DMS114 treated with DMSO at 0.1 percent for 48 hours (cell line): Measurements from ENCODE around the gene ADCY4.
"Not testable (repeated sequence)": the region's sequence is repeated elsewhere in the genome, so short reads cannot be mapped to it uniquely, and the experiment has no call there.

ENCODE experiments used
- DNase-seq: peaks from one replicate; lab custom pipeline; 2025; ENCODE audit not compliant: unreplicated experiment; lab: John Stamatoyannopoulos, UW

ADCY4 gene

DNA sequence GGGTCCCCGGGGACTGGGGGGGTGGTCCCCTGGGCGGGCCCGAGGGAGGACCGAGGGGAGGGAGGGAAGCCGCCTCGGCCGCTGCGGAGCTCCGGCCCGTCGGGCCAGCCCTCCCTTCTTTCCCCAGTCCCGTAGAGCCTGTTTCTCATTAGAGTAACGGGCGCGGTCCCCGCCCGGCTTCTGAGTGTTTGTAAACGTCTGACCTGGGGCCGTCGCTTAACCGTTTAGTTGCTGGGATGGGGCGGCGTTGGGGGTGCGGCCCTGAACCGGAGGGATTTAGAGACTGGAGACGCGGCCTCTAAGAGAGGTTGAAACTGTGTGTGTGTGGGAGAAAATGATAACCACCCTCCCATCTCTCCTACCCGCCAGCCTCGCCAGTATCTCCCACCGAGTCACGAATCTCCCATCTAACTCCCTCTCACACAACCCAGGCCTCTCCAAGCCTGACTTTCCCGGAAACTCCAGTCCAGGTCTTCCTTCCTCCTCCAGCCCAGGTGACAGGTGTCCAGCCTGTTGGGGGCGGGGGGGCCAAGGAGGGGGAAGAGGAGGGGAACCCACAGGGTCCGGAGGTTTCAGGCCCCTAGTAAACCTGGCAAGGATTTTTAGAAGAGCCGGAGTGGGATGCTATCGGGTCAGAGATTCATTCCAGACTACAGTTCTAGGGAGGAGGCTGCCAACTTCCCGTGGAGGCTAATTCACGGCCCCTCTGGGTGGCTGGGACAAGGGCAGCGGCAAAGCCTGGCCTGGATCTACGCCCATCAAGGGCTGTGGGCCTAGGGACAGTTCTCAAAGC, 32.0 kb upstream of the ADCY4 start:
- peak; percentile 66 for DNase-seq

GRCh38 chr14:24366413-24366720, 31.5 kb upstream of the ADCY4 start:
- DNase-seq, result no peak

DNA sequence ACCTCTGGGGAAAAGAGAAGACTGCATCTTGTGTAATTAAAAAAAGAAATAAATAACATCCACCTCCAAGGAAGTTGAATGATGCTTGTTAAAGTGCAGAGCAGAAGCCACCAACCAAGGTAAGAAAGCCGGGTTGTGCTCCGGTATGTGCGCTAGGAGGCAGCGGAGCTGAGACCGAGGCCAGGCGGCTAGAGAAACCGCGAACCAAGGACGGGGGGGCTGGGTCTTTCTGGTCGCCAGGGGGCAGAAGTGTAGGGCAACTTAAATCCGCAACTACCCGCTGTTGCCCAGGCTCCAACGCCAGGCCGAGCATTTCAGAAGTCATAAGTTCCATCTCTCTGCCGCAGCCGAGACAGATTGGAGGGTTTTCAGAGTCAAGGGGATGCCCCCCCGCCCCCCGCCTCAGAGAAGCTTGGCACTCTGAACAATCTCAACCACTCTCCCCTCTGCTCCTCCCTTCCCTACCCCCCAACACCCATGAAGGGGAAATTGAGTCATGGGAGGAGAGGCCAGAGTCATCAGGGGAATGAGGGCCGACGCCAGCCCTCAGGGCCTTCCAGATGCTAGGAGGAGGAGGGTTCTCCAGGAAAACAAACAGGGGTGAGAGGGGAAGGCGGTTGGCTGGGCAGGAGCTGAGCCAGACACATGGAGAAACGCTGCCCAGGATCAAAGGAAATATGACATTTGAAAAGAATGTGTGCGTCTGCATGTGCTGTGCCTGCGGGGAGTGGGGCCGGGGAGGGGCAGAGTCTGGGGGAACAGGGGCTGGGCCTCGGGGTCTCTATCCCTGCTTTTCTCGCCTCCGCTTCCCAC, 30.9 kb upstream of the ADCY4 start:
- peak; percentile 67 for DNase-seq

DNA sequence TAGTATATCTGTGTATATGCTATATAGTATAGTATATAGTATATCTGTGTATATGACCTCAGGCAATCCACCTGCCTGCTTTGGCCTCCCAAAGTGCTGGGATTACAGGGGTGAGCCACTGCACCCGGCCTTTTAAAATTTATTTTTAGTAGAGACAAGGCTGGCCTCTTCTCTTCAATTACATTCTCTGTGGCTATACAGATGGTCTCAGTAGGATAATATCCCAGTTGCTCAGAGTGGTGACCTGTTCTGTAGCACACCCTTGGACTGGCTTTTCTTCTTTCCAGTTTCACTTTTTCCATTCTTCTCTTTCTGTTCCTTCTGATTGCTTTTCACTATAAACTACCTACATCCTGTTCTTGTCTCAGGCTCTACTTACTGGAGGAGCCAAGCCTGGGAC, 30.0 kb upstream of the ADCY4 start:
- no peak for DNase-seq

- no peak for DNase-seq
Observed at GRCh38 chr14:24363401-24363800, 28.5 kb upstream of the ADCY4 start.

GRCh38 chr14:24362241-24362960, 27.5 kb upstream of the ADCY4 start:
- DNase-seq, result no peak

DNA sequence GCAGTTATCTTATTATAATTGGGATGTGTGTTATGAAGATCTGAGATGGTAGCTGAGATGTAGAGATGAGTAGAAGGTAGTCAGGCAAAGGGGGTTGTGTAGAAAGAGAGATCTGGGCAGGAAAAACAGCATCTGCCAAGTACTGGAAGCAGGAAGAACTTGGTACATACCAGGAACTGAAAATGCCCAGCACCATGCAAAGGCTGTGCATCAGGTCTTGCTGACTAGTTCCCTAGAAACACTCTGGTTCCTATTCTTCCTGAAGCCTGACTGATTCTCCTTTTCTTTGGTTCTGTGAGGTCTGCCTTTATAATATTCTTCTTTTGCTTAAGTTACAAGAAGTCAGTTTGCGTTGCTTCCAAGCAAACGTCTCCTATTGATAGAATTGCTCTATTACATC, 26.5 kb upstream of the ADCY4 start:
- no peak for DNase-seq

DNA sequence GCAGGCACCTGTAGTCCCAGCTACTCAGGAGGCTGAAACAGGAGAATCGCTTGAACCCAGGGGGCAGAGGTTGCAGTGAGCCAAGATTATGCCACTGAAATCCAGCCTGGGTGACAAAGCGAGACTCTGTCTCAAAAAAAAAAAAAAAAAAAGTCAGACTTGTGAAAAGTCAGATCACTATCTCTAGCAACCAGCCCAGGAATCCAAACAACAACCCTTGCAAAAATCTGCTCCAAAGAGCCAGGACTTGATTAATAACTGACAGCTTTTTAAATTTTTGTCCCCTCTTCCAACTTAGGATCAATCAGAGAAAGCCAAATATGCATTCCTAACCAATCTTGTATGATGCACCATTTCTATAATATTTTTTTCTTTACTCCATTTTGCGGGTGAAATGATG, 25.4 kb upstream of the ADCY4 start:
- no peak for DNase-seq

DNA sequence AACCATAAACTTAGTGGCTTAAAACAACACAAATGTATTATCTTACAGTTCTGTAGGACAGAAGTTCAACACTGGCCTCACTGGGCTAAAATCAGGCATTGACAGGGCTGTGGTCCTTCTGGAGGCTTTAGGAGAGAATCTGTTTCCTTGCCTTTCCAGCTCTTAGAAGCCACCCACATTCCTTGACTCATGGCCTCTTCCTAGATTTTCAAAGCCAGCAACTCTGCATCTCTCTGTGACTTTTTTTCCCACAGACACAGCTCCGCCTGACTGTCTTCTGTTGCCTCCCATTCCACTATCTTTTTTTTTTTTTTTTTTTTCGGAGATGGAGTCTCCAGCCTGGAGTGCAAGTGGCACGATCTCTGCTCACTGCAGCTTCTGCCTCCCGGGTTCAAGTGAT, 21.3 kb upstream of the ADCY4 start:
- DNase-seq, result no peak

- DNase-seq, result no peak
Observed at GRCh38 chr14:24355009-24355408, 20.1 kb upstream of the ADCY4 start.

GRCh38 chr14:24354482-24354825, 19.6 kb upstream of the ADCY4 start:
- not testable (repeated sequence) for DNase-seq

DNA sequence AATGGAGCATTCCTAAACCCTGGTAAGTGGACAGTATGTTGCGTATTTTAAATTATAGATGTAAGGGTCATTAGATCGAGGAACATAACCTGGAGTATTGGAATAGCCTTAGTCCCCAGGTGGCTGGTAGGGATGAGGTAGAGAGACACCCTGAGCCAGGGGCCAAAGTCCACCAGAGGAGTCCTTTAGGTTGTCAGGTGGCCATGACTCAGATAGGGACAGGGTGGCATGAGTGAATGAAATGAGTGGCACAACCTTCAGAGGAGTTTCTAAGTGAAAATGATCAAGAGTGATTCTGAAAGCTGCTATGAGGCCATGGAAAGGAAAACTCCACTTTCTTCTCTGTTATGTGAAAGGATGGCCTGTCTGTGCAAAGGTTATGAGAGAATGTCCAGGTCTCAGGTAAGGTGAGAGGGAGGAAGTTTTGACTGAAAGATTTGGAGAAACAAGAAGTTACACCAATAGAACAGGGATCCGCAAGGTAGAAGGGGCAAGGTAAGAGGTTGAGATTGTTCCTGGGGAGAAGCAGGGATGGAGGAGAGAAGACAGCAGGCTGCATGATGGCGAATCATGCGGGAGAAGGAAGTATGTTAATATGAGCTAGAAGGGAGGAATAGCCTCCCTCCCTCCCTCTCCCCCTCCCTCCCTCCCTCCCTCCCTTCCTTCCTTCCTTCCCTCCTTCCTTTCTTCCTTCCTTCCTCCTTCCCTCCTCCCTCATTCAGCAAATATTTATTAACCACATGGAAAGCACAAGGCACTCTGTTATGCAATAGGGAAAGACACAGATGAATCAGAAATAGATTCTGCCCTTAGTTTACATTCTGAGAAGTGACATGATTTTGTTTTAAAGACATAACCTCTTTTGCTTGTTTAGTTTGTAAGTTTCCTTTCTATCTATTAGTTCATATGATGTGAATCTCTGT, 18.9 kb upstream of the ADCY4 start:
- no peak for DNase-seq

- DNase-seq, result no peak
Observed at GRCh38 chr14:24351517-24351916, 16.6 kb upstream of the ADCY4 start.

DNA sequence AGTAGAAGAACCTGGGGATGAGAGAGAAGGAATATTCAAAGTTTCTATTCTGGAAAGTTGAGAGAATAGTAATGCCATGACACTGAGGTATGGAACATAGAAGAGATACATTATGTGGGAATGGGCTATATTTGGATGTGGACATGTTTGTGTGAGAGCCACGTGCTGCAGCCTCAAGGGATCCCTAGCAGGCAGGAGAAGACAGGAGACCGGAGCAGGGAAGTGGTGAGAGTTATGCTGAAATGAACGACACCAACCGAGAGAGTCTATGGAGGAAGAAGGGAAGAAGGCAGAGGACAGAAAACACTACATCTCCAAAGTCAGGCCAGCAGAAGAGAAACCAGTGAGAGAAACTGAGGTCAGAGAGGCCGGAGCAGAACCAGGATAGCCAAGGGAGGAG, 14.9 kb upstream of the ADCY4 start:
- DNase-seq, result no peak

DNA sequence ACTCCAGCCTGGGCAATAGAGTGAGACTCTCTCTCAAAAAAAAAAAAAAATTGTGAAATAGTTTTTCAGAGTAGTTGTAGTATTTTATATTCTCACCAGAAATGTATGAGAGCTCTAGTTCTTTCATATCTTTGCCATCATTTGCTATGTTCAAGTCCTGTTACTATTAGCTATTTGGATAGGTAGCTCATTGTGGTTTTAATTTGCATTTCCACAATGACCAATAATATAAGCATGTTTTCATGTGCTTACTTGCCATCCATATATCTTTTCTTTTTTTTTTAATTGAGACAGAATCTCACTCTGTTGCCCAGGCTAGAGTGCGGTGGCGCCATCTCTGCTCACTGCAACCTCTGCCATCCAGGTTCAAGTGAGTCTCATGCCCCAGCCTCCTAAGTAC, 13.3 kb upstream of the ADCY4 start:
- no peak for DNase-seq

DNA sequence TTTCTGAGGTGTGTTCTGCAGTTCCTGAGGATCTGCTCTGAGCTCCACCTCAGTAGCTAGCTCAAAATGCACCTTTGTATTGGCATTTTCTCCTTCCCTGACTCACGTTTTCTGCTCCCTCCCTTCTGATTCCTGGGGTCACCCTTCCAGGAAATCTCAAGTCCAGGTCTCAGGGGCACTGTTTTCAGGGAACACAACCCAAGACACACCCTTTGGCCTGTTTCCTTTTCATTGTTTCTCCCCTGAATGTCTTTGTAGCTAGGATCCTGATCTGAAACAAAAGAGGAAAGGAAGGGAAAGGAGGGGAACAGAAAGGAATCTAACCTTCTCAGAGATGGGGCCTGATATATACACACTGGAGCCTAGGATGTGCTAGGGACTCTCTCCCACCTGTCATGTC, 12.3 kb upstream of the ADCY4 start:
- no peak for DNase-seq

DNA sequence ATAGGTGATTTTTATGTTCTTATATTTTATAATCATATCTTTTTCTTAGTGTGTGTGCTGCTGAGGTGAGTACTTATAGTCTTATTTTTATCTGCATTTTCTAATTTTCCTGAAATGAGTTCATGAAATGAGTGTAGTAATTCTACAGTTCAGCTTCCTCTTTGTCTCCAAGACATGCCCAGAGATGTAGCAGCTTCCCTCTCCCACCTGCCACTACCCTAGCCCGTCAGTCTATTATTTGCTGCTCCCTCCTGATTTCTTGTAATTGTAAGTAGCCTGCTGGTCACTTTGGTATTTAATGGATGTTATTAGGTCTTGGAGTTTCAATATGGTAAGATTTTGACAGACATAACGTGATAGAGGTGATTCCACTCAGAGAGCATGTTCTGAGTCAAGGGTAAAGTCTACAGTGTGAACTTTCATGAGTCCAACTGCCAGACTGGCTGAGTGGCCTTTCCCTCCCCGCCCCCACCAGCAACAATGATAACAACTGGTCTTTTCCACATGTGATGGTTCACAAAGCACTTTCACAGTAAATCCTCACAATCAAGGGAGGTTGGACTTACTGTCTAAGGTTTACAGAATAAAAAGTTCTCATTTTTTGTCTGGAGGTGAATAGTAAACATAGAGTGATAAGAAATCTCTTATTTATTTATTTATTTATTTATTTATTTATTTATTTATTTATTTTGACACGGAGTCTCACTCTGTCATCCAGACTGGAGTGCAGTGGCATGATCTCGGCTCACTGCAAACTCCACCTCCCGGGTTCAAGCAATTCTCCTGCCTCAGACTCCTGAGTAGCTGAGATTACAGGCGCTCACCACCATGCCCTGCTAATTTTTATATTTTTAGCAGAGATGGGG, 9.2 kb upstream of the ADCY4 start:
- DNase-seq, result no peak

GRCh38 chr14:24342889-24343288, 8.0 kb upstream of the ADCY4 start:
- no peak for DNase-seq

GRCh38 chr14:24340606-24341005, 5.7 kb upstream of the ADCY4 start:
- no peak for DNase-seq
